ENCODE measurements around the gene ARPC5. TPM values are rescaled to one million over a fixed set of nuclear protein-coding genes. Genes with fewer than 3 reads are reported as not detected.
A peak's percentile ranks its signal among the peaks of the same experiment; 100 is the strongest.

ARPC5 gene
- total and polyA plus RNA-seq, 2 of the 8 experiments (the other 6 are each of a cell fraction or from before 2014, with no cell fraction given), result 24.0 to 60.8 TPM

DNA sequence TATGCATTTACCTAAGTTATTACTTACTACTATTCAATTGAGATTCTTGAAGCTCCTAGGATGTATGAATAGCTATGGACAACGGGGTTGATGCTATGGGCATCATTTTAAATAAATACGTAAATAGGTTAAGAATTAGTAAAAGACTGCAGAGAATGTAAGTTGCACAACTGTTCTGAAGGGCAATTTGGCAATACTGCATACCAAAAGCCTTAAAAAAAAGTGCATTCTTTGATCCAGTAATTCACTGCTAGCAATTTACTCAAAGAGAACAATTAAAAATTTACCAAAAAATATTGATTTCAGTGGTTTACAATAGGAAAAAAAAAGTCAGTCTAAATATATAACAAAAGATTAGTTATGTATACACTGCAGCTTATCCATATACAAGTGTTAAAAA lies 3.5 kb downstream of the ARPC5 start:
- Histone ChIP-seq H3K4me1 (replicated peaks in 1 of 4; ENCODE audit: control insufficient read depth in 3 of 4, insufficient read depth in 4 of 4, low read length in 3 of 4) (peaks cover 0 to 10% (median 2%) of the 10 kb centered on the region in 4 experiments; a peak in 3 of 7 replicates), H2BK20ac (ENCODE audit: low read length) (no peak overlapping the region), H3K79me2 (ENCODE audit: control insufficient read depth in 1 of 2, insufficient read depth in 2 of 2, low read length in 2 of 2) (peaks cover 0 to 34% of the 10 kb centered on the region in 2 experiments; a peak in 2 of 4 replicates), H3K56ac (replicated peaks; ENCODE audit: insufficient read length, low read depth, low read length) (no peak overlapping the region), H3K9me3 (ENCODE audit: insufficient read depth in 2 of 2, low read depth in 1 of 2, low read length in 1 of 2) (no peaks in the 10 kb centered on the region), H3K18ac (ENCODE audit: extremely low read depth, low read length) (no peak overlapping the region), H3K4ac (replicated peaks; ENCODE audit: insufficient read length, low read depth, low read length) (no peak overlapping the region), H3K14ac (ENCODE audit: insufficient read length) (no peak overlapping the region), H2BK120ac (replicated peaks; ENCODE audit: low read depth, low read length) (no peak overlapping the region), H2BK12ac (ENCODE audit: low read depth, low read length) (no peak overlapping the region), H2AFZ (ENCODE audit: low read length) (no peak overlapping the region), H3K79me1 (ENCODE audit: low read depth, low read length) (peaks cover 2% of the 10 kb centered on the region; the same call in 1 of the 2 replicates), H3K23ac (ENCODE audit: insufficient read length) (no peak overlapping the region), H3K27me3 (replicated peaks in 1 of 4; ENCODE audit: control insufficient read depth in 3 of 4, extremely low read depth in 1 of 4, insufficient read depth in 3 of 4, low read length in 3 of 4) (peaks cover 0 to 7% (median 0%) of the 10 kb centered on the region in 4 experiments; a peak in 3 of 7 replicates), H3K27ac (ENCODE audit: low read depth, low read length) (no peak overlapping the region), H4K5ac (ENCODE audit: insufficient read length, low read depth, low read length) (no peak overlapping the region), H2BK5ac (ENCODE audit: low read depth, low read length) (no peak overlapping the region), H4K8ac (ENCODE audit: extremely low read depth, insufficient read depth, low read length) (no peak overlapping the region), H3K9ac (replicated peaks in 1 of 4; ENCODE audit: extremely low read depth in 1 of 4, low read depth in 3 of 4, low read length in 3 of 4) (no peak overlapping the region), H4K91ac (replicated peaks; ENCODE audit: insufficient read length, low read length) (no peak overlapping the region), H4K20me1 (replicated peaks in 1 of 2; ENCODE audit: control insufficient read depth in 1 of 2, insufficient read depth in 2 of 2, low read length in 2 of 2) (peaks cover 0 to 3% of the 10 kb centered on the region in 2 experiments), H3K4me2 (ENCODE audit: insufficient read depth in 1 of 2, low read depth in 2 of 2, low read length in 2 of 2) (peak overlapping the region in 1 of 2 experiments; percentile 98; a peak in 1 of 4 replicates), H3K36me3 (ENCODE audit: control insufficient read depth in 2 of 4, insufficient read depth in 4 of 4, low read length in 3 of 4) (peaks cover 2 to 24% (median 14%) of the 10 kb centered on the region in 4 experiments), H3K23me2 (ENCODE audit: low read depth, low read length) (peaks cover 6% of the 10 kb centered on the region), H3K4me3 (ENCODE audit: extremely low read depth in 1 of 4, insufficient read depth in 2 of 4, low read depth in 3 of 4, low read length in 4 of 4) (peak overlapping the region in 1 of 4 experiments; percentile 31; a peak in 1 of 8 replicates), H2BK15ac (ENCODE audit: low read length) (no peak overlapping the region), H2AK5ac (ENCODE audit: low read depth, low read length) (no peak overlapping the region)
- DNase-seq (ENCODE audit: low read depth in 1 of 2, low spot score in 2 of 2) (no peak), FAIRE-seq (no peak)
- POLR2A ChIA-PET (ENCODE audit: partially characterized antibody), result interaction anchor here (0.7 to 1.0 kb wide), 2 partner anchors 14 to 274 kb away, joined by 3 read pairs; no protein-coding TSS in a partner anchor
- CTCF ChIA-PET (ENCODE audit: partially characterized antibody), result interaction anchor here (0.6 to 4.2 kb wide), 7 partner anchors 9 to 301 kb away, joined by 3 to 19 read pairs (median 4); no protein-coding TSS in a partner anchor
- WGBS, 2 experiments (ENCODE audit: extremely low coverage in 1 of 2, insufficient coverage in 1 of 2, insufficient read length in 1 of 2, insufficient replicate concordance in 2 of 2, low coverage in 1 of 2, low lambda C conversion rate in 2 of 2, missing lambda C conversion rate in 1 of 2), result 76% methylated on average over 2 of the region's 2 CpGs; no CpG with 5 or more reads in 1 of the 2 experiments
- TF ChIP-seq MAFK (IDR thresholded peaks at IDR 0.05; ENCODE audit: low read depth, low read length), result no peak
- TF ChIP-seq CEBPB (IDR thresholded peaks at IDR 0.05; ENCODE audit: low read depth, low read length), result peak; percentile 59; the same call in 1 of the 2 replicates
